Ishikawa (cell line): Measurements from ENCODE around the gene CARD14.

Experiments used
- EP300 ChIP-seq: IDR thresholded peaks from 2 replicates; pipeline ENCODE4 v1.6.1; 2012; ENCODE audit warnings: borderline replicate concordance
- MAX ChIP-seq: IDR thresholded peaks from 2 replicates; pipeline ENCODE4 v1.6.1; 2012
- RAD21 ChIP-seq: IDR thresholded peaks from 2 replicates; pipeline ENCODE4 v1.6.1; 2012; ENCODE audit warnings: low read depth
- REST ChIP-seq: IDR thresholded peaks from 2 replicates; pipeline ENCODE4 v1.6.1; 2012; ENCODE audit warnings: low read depth, mild to moderate bottlenecking
- TAF1 ChIP-seq: IDR thresholded peaks from 2 replicates; pipeline ENCODE4 v1.6.1; 2012; ENCODE audit warnings: low read depth, mild to moderate bottlenecking
- USF1 ChIP-seq: IDR thresholded peaks from 2 replicates; pipeline ENCODE4 v1.6.1; 2012
- YY1 ChIP-seq: IDR thresholded peaks from 2 replicates; pipeline ENCODE4 v1.6.1; 2012; ENCODE audit warnings: low read depth

- TF ChIP-seq TAF1 (no peak), USF1 (no peak), YY1 (no peak), EP300 (no peak), RAD21 (no peak), REST (no peak), MAX (no peak)
Observed at GRCh38 chr17:80214012-80214877, 44.4 kb downstream of the CARD14 start.
